Raji (cell line): ENCODE data around the gene EML6.

Source experiments
- POLR2A ChIP-seq: IDR thresholded peaks from 2 replicates; pipeline ENCODE4 v1.6.1; 2011; ENCODE audit warnings: low read depth, low read length, control low read depth; ENCODE audit not compliant: insufficient read depth

The EML6 gene

DNA sequence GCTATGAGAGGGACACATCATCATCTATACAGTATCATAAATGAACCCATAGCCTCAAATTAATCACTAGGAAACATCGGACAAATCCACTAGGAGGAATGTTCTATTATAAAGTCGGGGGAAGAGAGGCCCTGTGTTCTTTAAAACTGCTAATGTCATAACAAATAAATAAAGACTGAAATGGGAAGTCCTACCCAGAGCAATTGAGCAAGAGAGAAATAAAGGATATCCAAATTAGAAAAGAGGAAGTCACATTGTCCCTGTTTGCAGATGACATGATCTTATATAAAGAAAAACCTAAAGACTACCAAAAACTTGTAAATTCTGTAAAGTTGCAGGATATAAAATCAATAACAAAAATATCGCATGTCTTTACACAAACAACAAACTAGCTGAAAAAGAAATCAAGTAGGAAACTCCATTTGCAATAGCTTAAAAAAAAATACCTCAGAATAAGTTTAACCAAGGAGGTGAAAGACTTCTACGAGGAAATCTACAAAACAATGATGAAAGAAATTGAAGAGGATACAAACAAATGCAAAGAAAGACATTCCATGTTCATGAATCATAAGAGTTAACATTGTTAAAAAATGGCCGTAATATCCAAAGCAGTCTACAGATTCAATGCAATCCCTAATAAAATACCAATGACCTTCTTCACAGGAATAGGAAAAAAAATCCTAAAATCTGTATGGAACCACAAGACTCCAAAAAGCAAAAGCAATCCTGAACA, 296.2 kb downstream of the EML6 start:
- TF ChIP-seq POLR2A: no peak
